HL-60 (cell line): ENCODE data around the gene AWAT1.
"Not testable (repeated sequence)": the region's sequence is repeated elsewhere in the genome, so short reads cannot be mapped to it uniquely, and the experiment has no call there.

ENCODE experiments used
- DNase-seq, 2 experiments: peaks; one replicate each; pipeline ENCODE4 v3.0.0-alpha.2; 2010 to 2020; ENCODE audit warnings: low read depth in 1 of 2, low spot score in 1 of 2
- H3K27ac ChIP-seq: fragments of 250-450 bp; sonication (Bioruptor Pico); replicated peaks from 2 replicates; pipeline ENCODE4 v1.5.1; 2020; ENCODE audit warnings: mild to moderate bottlenecking, moderate library complexity
- H3K27me3 ChIP-seq: fragments of 250-450 bp; sonication (Bioruptor Pico); 2 replicates; pipeline ENCODE4 v1.5.1; 2021; ENCODE audit warnings: mild to moderate bottlenecking, moderate library complexity; ENCODE audit not compliant: insufficient read depth, poor library complexity, severe bottlenecking
- H3K4me3 ChIP-seq: replicated peaks from 2 replicates; pipeline ENCODE4 v1.5.1; 2011; ENCODE audit warnings: mild to moderate bottlenecking, control low read depth, low read length; ENCODE audit not compliant: insufficient read depth
- GABPA ChIP-seq: IDR thresholded peaks from 2 replicates; pipeline ENCODE4 v1.6.1; 2012; ENCODE audit warnings: low read depth
- POLR2AphosphoS5 ChIP-seq: IDR thresholded peaks from 2 replicates; pipeline ENCODE4 v1.6.1; 2012; ENCODE audit warnings: low read depth
- SPI1 ChIP-seq: IDR thresholded peaks from 2 replicates; pipeline ENCODE4 v1.6.1; 2012; ENCODE audit warnings: low read depth, mild to moderate bottlenecking, borderline replicate concordance
- TF ChIP-seq, protein P1 (sequence below): IDR thresholded peaks from 2 replicates; pipeline ENCODE4 v1.6.1; 2012; ENCODE audit warnings: low read depth; ENCODE audit not compliant: insufficient replicate concordance
- TF ChIP-seq, protein P2 (sequence below): IDR thresholded peaks from one replicate; pipeline ENCODE4 v1.5.1; 2011; ENCODE audit warnings: low read length, control low read depth, inconsistent platforms; ENCODE audit not compliant: insufficient read depth

AWAT1 gene

DNA sequence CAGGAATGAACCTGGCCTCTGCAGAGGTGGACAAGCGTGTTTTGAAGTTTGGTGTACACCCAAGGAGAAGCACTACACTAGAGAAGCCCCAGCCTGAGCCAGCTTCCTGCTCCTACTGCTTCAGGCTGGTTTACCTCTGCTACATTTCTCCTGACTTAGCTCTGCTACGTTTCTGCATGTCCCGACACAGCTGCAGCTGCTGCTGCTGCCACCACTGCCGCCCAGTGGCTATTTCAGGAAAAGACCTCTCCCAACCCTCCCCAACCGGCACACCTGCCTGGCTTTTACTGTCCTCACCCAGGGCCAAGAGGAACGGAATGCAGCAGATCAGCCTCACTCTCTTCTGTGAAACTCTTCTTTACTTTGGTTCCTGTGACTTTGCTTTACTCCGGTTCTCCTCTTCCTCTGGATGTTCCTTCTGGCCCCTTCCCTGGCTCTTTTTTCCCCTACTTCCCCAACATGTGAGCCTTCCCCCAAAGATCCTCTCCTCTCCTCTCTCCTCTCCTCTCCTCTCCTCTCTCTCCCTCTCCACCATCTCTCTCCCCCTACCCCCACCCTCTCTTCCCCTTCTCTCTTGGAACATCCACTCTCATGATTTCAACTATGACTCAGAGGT lies 28.6 kb downstream of the AWAT1 start:
- TF ChIP-seq SPI1 (no peak), POLR2AphosphoS5 (no peak), GABPA (no peak)
- TF ChIP-seq, protein P1, sequence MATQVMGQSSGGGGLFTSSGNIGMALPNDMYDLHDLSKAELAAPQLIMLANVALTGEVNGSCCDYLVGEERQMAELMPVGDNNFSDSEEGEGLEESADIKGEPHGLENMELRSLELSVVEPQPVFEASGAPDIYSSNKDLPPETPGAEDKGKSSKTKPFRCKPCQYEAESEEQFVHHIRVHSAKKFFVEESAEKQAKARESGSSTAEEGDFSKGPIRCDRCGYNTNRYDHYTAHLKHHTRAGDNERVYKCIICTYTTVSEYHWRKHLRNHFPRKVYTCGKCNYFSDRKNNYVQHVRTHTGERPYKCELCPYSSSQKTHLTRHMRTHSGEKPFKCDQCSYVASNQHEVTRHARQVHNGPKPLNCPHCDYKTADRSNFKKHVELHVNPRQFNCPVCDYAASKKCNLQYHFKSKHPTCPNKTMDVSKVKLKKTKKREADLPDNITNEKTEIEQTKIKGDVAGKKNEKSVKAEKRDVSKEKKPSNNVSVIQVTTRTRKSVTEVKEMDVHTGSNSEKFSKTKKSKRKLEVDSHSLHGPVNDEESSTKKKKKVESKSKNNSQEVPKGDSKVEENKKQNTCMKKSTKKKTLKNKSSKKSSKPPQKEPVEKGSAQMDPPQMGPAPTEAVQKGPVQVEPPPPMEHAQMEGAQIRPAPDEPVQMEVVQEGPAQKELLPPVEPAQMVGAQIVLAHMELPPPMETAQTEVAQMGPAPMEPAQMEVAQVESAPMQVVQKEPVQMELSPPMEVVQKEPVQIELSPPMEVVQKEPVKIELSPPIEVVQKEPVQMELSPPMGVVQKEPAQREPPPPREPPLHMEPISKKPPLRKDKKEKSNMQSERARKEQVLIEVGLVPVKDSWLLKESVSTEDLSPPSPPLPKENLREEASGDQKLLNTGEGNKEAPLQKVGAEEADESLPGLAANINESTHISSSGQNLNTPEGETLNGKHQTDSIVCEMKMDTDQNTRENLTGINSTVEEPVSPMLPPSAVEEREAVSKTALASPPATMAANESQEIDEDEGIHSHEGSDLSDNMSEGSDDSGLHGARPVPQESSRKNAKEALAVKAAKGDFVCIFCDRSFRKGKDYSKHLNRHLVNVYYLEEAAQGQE = no peak
- TF ChIP-seq, protein P2, sequence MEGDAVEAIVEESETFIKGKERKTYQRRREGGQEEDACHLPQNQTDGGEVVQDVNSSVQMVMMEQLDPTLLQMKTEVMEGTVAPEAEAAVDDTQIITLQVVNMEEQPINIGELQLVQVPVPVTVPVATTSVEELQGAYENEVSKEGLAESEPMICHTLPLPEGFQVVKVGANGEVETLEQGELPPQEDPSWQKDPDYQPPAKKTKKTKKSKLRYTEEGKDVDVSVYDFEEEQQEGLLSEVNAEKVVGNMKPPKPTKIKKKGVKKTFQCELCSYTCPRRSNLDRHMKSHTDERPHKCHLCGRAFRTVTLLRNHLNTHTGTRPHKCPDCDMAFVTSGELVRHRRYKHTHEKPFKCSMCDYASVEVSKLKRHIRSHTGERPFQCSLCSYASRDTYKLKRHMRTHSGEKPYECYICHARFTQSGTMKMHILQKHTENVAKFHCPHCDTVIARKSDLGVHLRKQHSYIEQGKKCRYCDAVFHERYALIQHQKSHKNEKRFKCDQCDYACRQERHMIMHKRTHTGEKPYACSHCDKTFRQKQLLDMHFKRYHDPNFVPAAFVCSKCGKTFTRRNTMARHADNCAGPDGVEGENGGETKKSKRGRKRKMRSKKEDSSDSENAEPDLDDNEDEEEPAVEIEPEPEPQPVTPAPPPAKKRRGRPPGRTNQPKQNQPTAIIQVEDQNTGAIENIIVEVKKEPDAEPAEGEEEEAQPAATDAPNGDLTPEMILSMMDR = peak; percentile 23
- DNase-seq = peak in 1 of 2 experiments; percentile 30
- Histone ChIP-seq H3K27ac (no peak overlapping the region), H3K27me3 (no peaks in the 10 kb centered on the region), H3K4me3 (no peak overlapping the region)

DNA sequence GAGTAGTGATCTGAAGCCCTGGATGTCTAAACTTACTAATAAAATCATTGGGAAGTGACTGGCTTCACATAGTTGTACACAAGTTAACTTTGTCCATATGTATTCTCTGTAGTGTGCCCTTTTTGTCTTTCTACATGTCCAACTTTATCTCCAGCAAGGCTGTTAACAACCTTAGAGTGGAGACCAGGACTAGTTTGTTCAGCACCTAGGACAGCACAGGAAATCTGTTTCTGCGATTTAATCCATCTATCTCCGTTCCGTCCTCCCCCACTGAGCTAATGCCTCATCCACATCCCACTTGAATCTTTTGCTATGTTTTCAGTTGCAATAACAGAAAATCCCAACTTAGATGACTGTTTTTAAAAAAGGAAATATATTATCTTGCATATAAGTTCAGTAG lies 30.3 kb downstream of the AWAT1 start:
- no peaks in the 10 kb centered on the region for H3K27me3 ChIP-seq
- no peak overlapping the region for H3K4me3 ChIP-seq
- H3K27ac ChIP-seq = no peak overlapping the region
- DNase-seq = no peak
- TF ChIP-seq, protein P1 = peak; percentile 89
- TF ChIP-seq POLR2AphosphoS5 = no peak
- no peak for TF ChIP-seq GABPA
- TF ChIP-seq SPI1 = no peak

DNA sequence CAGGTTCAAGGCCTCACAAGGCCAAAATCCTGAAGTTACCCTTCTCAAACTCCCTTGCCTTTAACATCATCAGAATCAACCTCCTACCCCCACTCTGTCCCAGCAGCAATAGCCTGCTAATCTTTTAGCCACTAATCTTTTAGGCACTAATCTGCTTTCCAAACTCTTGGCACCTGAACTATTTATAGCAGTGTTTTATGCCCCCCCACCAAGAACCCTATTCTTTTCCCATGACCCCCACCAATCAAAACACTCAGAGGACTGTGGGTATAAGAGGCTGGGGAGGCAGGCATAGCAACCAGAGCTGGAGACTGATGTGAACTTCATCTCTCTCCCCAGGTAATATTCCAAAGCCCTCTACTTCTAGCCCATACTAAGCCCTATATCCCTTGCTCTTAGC lies 33.6 kb downstream of the AWAT1 start, which contains the start of gene ARR3:
Gene ARR3, plus strand, starts transcription at position 301 of the 400 bp plus-strand sequence. CDS start 1,052 bp downstream, outside the sequence.
- Histone ChIP-seq H3K27me3 (no peaks in the 10 kb centered on the region), H3K4me3 (no peak within 1 kb of the TSS), H3K27ac (no peak within 1 kb of the TSS)
- no peak for DNase-seq
- TF ChIP-seq POLR2AphosphoS5 (no peak), GABPA (no peak), SPI1 (no peak)
- TF ChIP-seq, protein P2 = no peak
- TF ChIP-seq, protein P1 = no peak

DNA sequence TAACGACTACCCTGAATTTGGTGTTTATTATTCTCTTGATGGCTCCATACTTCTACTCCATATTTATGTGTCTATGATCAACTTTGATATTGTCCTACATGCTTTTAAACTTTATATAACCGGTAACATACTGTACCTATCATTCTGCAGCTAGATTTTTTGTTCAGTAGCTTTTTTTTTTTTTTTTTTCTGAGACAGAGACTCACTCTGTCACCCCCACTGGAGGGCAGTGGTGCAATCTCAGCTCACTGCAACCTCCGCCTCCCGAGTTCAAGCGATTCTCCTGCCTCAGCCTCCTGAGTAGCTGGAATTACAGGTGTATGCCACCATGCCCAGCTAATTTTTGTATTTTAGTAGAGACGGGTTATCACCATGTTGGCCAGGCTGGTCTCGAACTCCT lies 39.6 kb downstream of the AWAT1 start:
- not testable (repeated sequence) for H3K27me3 ChIP-seq, H3K27ac ChIP-seq, DNase-seq, H3K4me3 ChIP-seq
